GM12878 (cell line): Measurements from ENCODE around the gene LASP1NB.
A peak's percentile ranks its signal among the peaks of the same experiment; 100 is the strongest.

ENCODE experiments used
- ATAC-seq: fragments of 200-7000 bp; cut with Tn5 transposase; 3 replicates; pipeline ENCODE4 v1.9.1; 2020; ENCODE audit warnings: mild to moderate bottlenecking, moderate library complexity
- BruUV-seq: library from RNA; stranded (reverse); fragments of 400-500 nt; replicated peaks from 2 replicates; lab custom pipeline; 2021; lab: Mats Ljungman, UMichigan
- CTCF ChIA-PET: fragments of 300-600 bp; sonication (Branson Sonifier 250); formaldehyde crosslinking; extraction: SDS; loops from one replicate; lab custom pipeline; 2021; ENCODE audit warnings: inconsistent platforms; lab: Yijun Ruan, JAX
- POLR2A ChIA-PET: fragments of 350-600 bp; formaldehyde crosslinking; extraction: SDS; loops from one replicate; lab custom pipeline; 2021; ENCODE audit warnings: inconsistent platforms; lab: Charles Lee
- RAD21 ChIA-PET: fragments of 300-600 bp; sonication (Branson Sonifier 250); formaldehyde crosslinking; loops from one replicate; lab custom pipeline; 2023; ENCODE audit warnings: antibody characterized with exemption; ENCODE audit not compliant: unreplicated experiment; lab: Charles Lee
- SMC1A ChIA-PET: fragments of 300-600 bp; sonication (Branson Sonifier 250); formaldehyde crosslinking; loops from one replicate; lab custom pipeline; 2023; ENCODE audit not compliant: unreplicated experiment, uncharacterized antibody; lab: Charles Lee
- DNase-seq: peaks from one replicate; pipeline ENCODE4 v3.0.0-alpha.2; 2011; ENCODE audit warnings: low read depth, low spot score
- FAIRE-seq: peaks from 3 replicates; lab custom pipeline; 2011; peaks lifted over from hg19 to GRCh38; lab: Jason Lieb, UNC
- H2AFZ ChIP-seq: 2 replicates; pipeline ENCODE4 v1.6.0; 2011; ENCODE audit warnings: low read depth, low read length, control low read depth; ENCODE audit not compliant: control insufficient read depth
- H3K27ac ChIP-seq: 2 replicates; pipeline ENCODE4 v1.5.1; 2011; ENCODE audit warnings: control low read depth; ENCODE audit not compliant: control insufficient read depth, insufficient read depth
- H3K27me3 ChIP-seq, 2 experiments: replicated peaks in 1 of 2; 2 replicates each; pipeline versions ENCODE4 v1.6.0 to v1.6.1; 2011; ENCODE audit warnings: low read length in 1 of 2; ENCODE audit not compliant: control insufficient read depth in 2 of 2, insufficient read depth in 2 of 2
- H3K36me3 ChIP-seq, 2 experiments: 2 replicates each; pipeline ENCODE4 v1.5.1; 2011; ENCODE audit warnings: low read length in 1 of 2; ENCODE audit not compliant: control insufficient read depth in 2 of 2, insufficient read depth in 2 of 2
- H3K4me1 ChIP-seq: 2 replicates; pipeline ENCODE4 v1.6.1; 2011; ENCODE audit warnings: mild to moderate bottlenecking, low read length, moderate library complexity, mixed read lengths; ENCODE audit not compliant: control insufficient read depth, insufficient read depth
- H3K4me2 ChIP-seq: 2 replicates; pipeline ENCODE4 v1.6.0; 2011; ENCODE audit warnings: control low read depth; ENCODE audit not compliant: control insufficient read depth, insufficient read depth
- H3K4me3 ChIP-seq: fragments of 200-600 bp; sonication (generic); 2 replicates; pipeline ENCODE4 v1.5.1; 2016
- H3K79me2 ChIP-seq: 2 replicates; pipeline ENCODE4 v1.6.0; 2011; ENCODE audit warnings: low read length; ENCODE audit not compliant: control insufficient read depth, insufficient read depth
- H3K9ac ChIP-seq: 2 replicates; pipeline ENCODE4 v1.8.0; 2011; ENCODE audit warnings: low read length, control low read depth, mixed read lengths; ENCODE audit not compliant: control insufficient read depth, insufficient read depth
- H3K9me3 ChIP-seq: replicated peaks from 3 replicates; pipeline ENCODE4 v1.5.1; 2011; ENCODE audit warnings: mild to moderate bottlenecking, low read length; ENCODE audit not compliant: control insufficient read depth, insufficient read depth
- H4K20me1 ChIP-seq: 2 replicates; pipeline ENCODE4 v1.6.0; 2011; ENCODE audit not compliant: control insufficient read depth, insufficient read depth
- BCL11A ChIP-seq: IDR thresholded peaks from 2 replicates; pipeline ENCODE4 v1.6.1; 2011; ENCODE audit warnings: low read depth, low read length
- ETV6 ChIP-seq, 2 experiments: fragments of 450-650 bp in 1 of 2; IDR thresholded peaks in 1 of 2; conservative IDR thresholded peaks in 1 of 2; 2 replicates each; pipeline ENCODE4 v1.6.1; 2014; ENCODE audit warnings: antibody characterized with exemption in 1 of 2, borderline replicate concordance in 1 of 2, low read depth in 1 of 2, mild to moderate bottlenecking in 1 of 2, moderate library complexity in 1 of 2
- HDAC2 ChIP-seq: fragments of 200-600 bp; sonication (generic); IDR thresholded peaks from 2 replicates; pipeline ENCODE4 v1.6.1; 2017
- SIX5 ChIP-seq: IDR thresholded peaks from 2 replicates; pipeline ENCODE4 v1.6.1; 2011; ENCODE audit warnings: mild to moderate bottlenecking, low read depth, low read length, moderate library complexity; ENCODE audit not compliant: severe bottlenecking
- TAF1 ChIP-seq: IDR thresholded peaks from 2 replicates; pipeline ENCODE4 v1.6.1; 2011; ENCODE audit warnings: mild to moderate bottlenecking, low read depth, low read length, borderline replicate concordance
- WGBS: methylation state at CpG from one replicate; pipeline ENCODE4 v1.1.6; 2016; ENCODE audit warnings: low lambda C conversion rate; ENCODE audit not compliant: insufficient replicate concordance, insufficient coverage; ENCODE audit errors: missing lambda C conversion rate; 5-methylcytosine and 5-hydroxymethylcytosine counted together
- in situ Hi-C: fragments of 300-500 bp; cut with MboI; formaldehyde crosslinking; loops from 9 replicates; pipeline ENCODE4 v1.14.3; 2018; ENCODE audit warnings: mixed read lengths
- intact Hi-C: fragments of 100-400 bp; cut with micrococcal nuclease; formaldehyde crosslinking; loops from one replicate; pipeline ENCODE4 v1.14.2; 2022; ENCODE audit not compliant: unreplicated experiment
- TF ChIP-seq, protein P1 (sequence below): IDR thresholded peaks from 2 replicates; pipeline ENCODE4 v1.6.1; 2012; ENCODE audit warnings: low read length, inconsistent platforms
- TF ChIP-seq, protein P2 (sequence below): fragments of 450-650 bp; formaldehyde crosslinking; IDR thresholded peaks from 2 replicates; pipeline ENCODE4 v1.4.0; 2022; ENCODE audit warnings: mild to moderate bottlenecking, moderate library complexity
- TF ChIP-seq, protein P3 (sequence below): IDR thresholded peaks from 2 replicates; pipeline ENCODE4 v1.6.1; 2012; ENCODE audit warnings: low read depth, low read length, improper control_type of control experiment

LASP1NB gene

DNA sequence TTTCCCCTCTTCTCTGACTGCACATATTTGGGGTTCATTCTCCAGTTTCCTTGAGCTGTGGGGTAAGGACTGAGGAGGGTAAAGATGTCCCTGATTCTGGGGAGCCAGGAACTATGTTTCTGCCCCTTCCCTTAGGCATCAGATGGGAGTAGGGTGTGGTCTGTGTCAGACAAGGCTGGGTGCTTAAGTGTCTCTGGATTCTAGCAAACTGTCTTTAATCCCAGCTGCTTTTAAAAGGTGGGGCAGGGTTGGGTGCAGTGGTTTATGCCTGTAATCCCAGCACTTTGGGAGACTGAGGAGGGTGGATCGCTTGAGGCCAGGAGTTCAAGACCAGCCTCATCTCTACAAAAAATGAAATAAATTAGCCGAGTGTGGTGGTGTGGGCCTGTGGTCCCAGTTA lies 42.5 kb upstream of the LASP1NB start:
- peaks cover 5% of the 10 kb centered on the region; the same call in 1 of the 2 replicates for H4K20me1 ChIP-seq
- ChIA-PET SMC1A (interaction anchor here (1.2 to 3.2 kb wide), 3 partner anchors 10 to 15 kb away, joined by 3 to 7 read pairs (median 7); no protein-coding TSS in a partner anchor), CTCF (interaction anchor here (1.3 to 4.0 kb wide), 2 partner anchors 13 to 44 kb away, joined by 4 to 27 read pairs; partner anchors contain the start of gene LASP1), RAD21 (interaction anchor here (1.1 kb wide), 1 partner anchor 100 kb away, joined by 3 read pairs; no protein-coding TSS in a partner anchor), POLR2A (interaction anchor here (0.5 to 0.6 kb wide), 2 partner anchors 55 to 635 kb away, joined by 3 to 7 read pairs; no protein-coding TSS in a partner anchor)
- no peak overlapping the region for H3K9ac ChIP-seq
- no peak for DNase-seq
- peaks cover 37% of the 10 kb centered on the region for H3K79me2 ChIP-seq
- H3K4me2 ChIP-seq = peak overlapping the region; percentile 48
- intact Hi-C loops = no loop called here
- peaks cover 31% of the 10 kb centered on the region for H3K4me1 ChIP-seq
- in situ Hi-C loops = no loop called here
- peak overlapping the region; percentile 55 for H3K27ac ChIP-seq
- H2AFZ ChIP-seq = no peak overlapping the region
- FAIRE-seq = no peak
- H3K9me3 ChIP-seq = no peaks in the 10 kb centered on the region
- no peak overlapping the region for H3K4me3 ChIP-seq
- 75% methylated on average over 2 of the region's 2 CpGs for WGBS
- no peak for ATAC-seq
- no TSS peak for BruUV-seq
- TF ChIP-seq HDAC2 (no peak), TAF1 (no peak), BCL11A (no peak), SIX5 (no peak), ETV6 (conservative IDR thresholded peaks at IDR 0.05 in 1 of 2, IDR thresholded peaks at IDR 0.05 in 1 of 2; ENCODE audit: borderline replicate concordance in 1 of 2, low read depth in 1 of 2) (no peak)
- TF ChIP-seq, protein P1, sequence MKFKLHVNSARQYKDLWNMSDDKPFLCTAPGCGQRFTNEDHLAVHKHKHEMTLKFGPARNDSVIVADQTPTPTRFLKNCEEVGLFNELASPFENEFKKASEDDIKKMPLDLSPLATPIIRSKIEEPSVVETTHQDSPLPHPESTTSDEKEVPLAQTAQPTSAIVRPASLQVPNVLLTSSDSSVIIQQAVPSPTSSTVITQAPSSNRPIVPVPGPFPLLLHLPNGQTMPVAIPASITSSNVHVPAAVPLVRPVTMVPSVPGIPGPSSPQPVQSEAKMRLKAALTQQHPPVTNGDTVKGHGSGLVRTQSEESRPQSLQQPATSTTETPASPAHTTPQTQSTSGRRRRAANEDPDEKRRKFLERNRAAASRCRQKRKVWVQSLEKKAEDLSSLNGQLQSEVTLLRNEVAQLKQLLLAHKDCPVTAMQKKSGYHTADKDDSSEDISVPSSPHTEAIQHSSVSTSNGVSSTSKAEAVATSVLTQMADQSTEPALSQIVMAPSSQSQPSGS = no peak
- TF ChIP-seq, protein P2, sequence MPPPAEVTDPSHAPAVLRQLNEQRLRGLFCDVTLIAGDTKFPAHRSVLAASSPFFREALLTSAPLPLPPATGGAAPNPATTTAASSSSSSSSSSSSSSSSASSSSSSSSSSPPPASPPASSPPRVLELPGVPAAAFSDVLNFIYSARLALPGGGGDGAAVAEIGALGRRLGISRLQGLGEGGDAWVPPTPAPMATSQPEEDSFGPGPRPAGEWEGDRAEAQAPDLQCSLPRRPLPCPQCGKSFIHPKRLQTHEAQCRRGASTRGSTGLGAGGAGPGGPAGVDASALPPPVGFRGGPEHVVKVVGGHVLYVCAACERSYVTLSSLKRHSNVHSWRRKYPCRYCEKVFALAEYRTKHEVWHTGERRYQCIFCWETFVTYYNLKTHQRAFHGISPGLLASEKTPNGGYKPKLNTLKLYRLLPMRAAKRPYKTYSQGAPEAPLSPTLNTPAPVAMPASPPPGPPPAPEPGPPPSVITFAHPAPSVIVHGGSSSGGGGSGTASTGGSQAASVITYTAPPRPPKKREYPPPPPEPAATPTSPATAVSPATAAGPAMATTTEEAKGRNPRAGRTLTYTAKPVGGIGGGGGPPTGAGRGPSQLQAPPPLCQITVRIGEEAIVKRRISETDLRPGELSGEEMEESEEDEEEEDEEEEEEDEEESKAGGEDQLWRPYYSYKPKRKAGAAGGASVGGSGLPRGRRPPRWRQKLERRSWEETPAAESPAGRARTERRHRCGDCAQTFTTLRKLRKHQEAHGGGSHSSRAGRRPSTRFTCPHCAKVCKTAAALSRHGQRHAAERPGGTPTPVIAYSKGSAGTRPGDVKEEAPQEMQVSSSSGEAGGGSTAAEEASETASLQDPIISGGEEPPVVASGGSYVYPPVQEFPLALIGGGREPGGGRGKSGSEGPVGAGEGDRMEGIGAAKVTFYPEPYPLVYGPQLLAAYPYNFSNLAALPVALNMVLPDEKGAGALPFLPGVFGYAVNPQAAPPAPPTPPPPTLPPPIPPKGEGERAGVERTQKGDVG = no peak
- TF ChIP-seq, protein P3, sequence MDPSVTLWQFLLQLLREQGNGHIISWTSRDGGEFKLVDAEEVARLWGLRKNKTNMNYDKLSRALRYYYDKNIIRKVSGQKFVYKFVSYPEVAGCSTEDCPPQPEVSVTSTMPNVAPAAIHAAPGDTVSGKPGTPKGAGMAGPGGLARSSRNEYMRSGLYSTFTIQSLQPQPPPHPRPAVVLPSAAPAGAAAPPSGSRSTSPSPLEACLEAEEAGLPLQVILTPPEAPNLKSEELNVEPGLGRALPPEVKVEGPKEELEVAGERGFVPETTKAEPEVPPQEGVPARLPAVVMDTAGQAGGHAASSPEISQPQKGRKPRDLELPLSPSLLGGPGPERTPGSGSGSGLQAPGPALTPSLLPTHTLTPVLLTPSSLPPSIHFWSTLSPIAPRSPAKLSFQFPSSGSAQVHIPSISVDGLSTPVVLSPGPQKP = no peak
- H3K36me3 ChIP-seq = peaks cover 33 to 52% of the 10 kb centered on the region in 2 experiments; a peak in 3 of 4 replicates
- no peaks in the 10 kb centered on the region for H3K27me3 ChIP-seq
